GM06990 (cell line): ENCODE data around the gene LGR6.

Source experiments
- DNase-seq: peaks from one replicate; pipeline ENCODE4 v3.0.0-alpha.2; 2011; ENCODE audit not compliant: insufficient read length; ENCODE audit errors: extremely low read depth
- H3K27me3 ChIP-seq: replicated peaks from 2 replicates; pipeline ENCODE4 v1.6.0; 2011; ENCODE audit warnings: low read length; ENCODE audit not compliant: control insufficient read depth, insufficient read depth
- H3K36me3 ChIP-seq: 2 replicates; pipeline ENCODE4 v1.5.1; 2011; ENCODE audit warnings: low read length; ENCODE audit not compliant: control insufficient read depth, insufficient read depth
- H3K4me3 ChIP-seq: replicated peaks from 2 replicates; pipeline ENCODE4 v1.5.1; 2011; ENCODE audit warnings: low read depth, mild to moderate bottlenecking, control low read depth, low read length
- TF ChIP-seq, protein P1 (sequence below): IDR thresholded peaks from 2 replicates; pipeline ENCODE4 v1.5.1; 2011; ENCODE audit warnings: low read length, control low read depth, mild to moderate bottlenecking, inconsistent platforms; ENCODE audit not compliant: insufficient read depth, poor library complexity, severe bottlenecking

LGR6 gene

DNA sequence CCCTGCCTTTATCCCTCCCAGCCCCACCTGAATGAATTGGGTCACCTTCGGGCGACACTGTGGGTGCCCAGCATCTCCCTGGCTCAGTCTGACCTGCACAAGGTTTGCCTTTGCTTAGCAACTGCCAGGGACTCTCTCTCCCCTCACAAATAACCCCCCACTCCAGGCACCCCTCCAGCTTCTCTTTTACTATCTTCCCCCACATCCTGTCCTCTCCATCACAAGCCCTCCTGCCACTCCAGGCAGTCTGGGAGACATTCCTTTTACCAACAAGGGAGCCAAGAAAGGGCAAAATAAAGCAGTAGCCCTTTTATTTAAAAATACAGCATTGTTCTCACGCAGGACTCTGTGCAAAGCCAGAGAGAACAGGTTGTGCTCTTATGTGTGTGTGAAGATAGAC, 23.9 kb downstream of the LGR6 start:
- TF ChIP-seq, protein P1, sequence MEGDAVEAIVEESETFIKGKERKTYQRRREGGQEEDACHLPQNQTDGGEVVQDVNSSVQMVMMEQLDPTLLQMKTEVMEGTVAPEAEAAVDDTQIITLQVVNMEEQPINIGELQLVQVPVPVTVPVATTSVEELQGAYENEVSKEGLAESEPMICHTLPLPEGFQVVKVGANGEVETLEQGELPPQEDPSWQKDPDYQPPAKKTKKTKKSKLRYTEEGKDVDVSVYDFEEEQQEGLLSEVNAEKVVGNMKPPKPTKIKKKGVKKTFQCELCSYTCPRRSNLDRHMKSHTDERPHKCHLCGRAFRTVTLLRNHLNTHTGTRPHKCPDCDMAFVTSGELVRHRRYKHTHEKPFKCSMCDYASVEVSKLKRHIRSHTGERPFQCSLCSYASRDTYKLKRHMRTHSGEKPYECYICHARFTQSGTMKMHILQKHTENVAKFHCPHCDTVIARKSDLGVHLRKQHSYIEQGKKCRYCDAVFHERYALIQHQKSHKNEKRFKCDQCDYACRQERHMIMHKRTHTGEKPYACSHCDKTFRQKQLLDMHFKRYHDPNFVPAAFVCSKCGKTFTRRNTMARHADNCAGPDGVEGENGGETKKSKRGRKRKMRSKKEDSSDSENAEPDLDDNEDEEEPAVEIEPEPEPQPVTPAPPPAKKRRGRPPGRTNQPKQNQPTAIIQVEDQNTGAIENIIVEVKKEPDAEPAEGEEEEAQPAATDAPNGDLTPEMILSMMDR: no peak
- no peaks in the 10 kb centered on the region; the same call in none of the 2 replicates for H3K27me3 ChIP-seq
- H3K36me3 ChIP-seq: no peaks in the 10 kb centered on the region

DNA sequence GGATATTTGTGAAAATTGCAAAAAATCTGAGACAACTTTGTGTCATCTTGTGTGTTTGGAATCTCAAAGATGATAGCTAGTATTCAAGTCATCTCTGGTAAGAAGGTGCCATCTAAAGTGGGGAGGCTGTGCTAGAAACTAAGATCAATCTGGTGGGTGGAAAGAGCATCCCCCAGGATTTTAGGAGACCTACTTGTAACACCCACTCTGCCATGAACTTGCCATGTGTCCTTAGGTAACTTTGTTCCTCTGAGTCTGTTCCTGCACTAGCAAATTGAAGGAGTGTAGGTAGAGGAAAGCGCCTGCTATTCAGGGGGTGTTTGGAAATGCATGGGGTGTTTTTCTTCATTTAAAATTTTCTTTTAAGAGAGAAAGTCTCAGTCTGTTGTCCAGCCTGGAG, 24.4 kb downstream of the LGR6 start:
- no peak for DNase-seq
- Histone ChIP-seq H3K4me3 (no peak overlapping the region), H3K36me3 (no peaks in the 10 kb centered on the region), H3K27me3 (no peaks in the 10 kb centered on the region; the same call in none of the 2 replicates)
- TF ChIP-seq, protein P1: no peak

More for the DNA sequence above, 23.9 kb downstream of the LGR6 start:
- no peak overlapping the region for H3K4me3 ChIP-seq
- DNase-seq: no peak

DNA sequence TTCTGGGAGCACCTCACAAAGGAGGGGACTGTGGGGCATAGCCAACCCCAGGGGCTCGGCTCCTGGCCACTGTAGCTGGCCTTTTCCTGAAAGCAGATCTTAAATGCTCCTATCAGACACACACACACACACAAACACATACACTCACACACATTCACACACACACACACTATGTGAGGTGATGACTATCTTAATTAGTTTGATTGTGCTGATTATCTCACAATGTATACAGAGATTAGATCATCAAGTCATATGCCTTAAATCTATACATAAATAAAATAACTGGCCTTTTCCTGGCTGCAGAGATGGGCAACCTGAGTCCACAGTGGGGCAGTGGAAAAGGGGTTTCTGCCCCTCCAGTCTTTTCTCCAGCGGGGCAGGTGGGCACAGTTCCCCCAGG, 27.1 kb downstream of the LGR6 start:
- Histone ChIP-seq H3K36me3 (no peaks in the 10 kb centered on the region), H3K4me3 (no peak overlapping the region), H3K27me3 (peaks cover 1% of the 10 kb centered on the region)
- TF ChIP-seq, protein P1: no peak
- DNase-seq: no peak

DNA sequence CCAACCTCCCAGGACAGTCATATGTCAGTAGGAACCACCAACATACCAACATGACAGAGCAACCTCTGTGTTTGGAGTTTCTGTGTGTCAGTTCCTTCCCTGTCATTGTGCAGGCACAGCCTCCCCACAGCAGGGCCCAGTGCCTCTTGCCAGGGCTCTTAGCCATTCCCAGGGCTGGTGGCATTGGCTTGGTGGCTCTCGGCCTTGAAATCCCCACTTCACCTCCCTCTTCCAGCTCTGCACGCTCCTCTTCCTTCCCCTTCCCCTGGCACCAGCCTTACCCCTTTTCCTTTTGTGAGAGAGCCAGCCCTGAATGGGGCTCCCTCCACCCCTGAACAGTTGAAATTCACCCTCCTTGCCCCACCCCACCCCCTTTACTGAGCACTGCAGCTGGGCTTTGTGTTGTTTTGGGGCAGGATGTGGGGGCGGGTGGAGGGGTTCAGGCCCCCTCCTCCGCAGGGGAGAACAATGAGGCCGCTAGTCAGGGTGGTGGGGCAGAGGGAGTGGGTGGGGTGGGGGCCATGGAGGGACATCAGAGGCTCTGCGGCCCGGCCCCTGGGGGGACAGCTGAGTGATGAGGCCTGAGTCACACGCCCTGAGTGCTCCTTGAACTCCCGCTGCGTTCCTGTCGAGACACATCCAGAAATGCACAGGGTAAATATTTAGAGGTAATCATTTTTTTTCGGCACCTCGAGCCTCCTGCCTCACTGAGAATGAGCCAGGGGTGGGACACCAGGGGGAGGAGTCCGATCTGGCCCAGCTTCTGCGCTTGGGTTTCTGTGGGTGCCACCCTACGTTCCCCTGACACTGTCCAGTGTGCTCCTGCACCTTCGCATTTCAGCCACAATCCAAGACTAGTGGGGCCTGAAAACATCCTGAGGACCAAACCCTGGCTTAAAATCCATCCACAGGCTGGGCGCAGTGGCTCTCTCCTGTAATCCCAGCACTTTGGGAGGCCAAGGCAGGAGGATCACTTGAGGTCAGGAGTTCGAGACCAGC, 28.6 kb downstream of the LGR6 start:
- Histone ChIP-seq H3K27me3 (peaks cover 1% of the 10 kb centered on the region), H3K4me3 (no peak overlapping the region), H3K36me3 (no peaks in the 10 kb centered on the region)
- DNase-seq: no peak
- TF ChIP-seq, protein P1: no peak

DNA sequence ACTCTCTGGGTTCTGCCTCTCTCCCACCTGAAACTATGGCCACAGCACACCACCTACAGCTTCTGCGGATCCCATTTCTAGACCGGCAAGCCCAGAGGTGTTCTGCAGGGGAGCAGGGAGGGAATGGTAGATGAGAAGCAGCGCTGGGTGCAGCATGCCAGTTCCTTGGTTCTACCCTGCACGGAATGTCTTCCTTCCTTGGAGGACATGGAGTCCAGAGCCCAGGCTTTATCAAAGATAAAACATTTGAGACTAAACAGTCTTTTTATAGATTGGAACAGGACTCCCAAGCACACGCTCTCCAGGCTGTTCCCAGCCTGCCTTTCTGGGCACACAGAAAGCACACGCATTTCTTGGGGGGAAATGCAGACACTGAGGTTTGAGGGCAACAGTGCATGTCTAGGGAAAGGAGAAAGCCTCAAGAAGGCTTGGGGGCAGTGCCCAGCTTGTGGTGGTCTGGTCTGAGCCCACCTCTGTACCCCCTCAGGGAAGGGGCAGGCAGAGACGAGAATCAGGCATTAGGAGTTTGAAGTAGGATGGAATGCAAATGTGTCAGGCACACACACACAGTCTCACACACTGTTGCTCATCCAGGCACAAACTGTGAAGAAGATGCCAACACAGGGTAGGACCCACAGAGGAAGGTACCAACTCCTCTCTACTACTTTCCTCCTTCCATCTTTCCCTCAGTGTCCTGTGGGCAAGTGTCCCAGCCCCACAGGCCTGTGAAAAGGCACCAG, 29.7 kb downstream of the LGR6 start:
- H3K4me3 ChIP-seq: no peak overlapping the region
- no peaks in the 10 kb centered on the region for H3K36me3 ChIP-seq
- DNase-seq: no peak
- TF ChIP-seq, protein P1: no peak
- H3K27me3 ChIP-seq: peaks cover 1% of the 10 kb centered on the region
